ENCODE measurements around the gene CATSPERB.
"Not testable (repeated sequence)": the region's sequence is repeated elsewhere in the genome, so short reads cannot be mapped to it uniquely, and the experiment has no call there.

Gene CATSPERB

GRCh38 chr14:91667101-91667500 lies 64.8 kb downstream of the CATSPERB start:
- DNase-seq, result not testable (repeated sequence)

DNA sequence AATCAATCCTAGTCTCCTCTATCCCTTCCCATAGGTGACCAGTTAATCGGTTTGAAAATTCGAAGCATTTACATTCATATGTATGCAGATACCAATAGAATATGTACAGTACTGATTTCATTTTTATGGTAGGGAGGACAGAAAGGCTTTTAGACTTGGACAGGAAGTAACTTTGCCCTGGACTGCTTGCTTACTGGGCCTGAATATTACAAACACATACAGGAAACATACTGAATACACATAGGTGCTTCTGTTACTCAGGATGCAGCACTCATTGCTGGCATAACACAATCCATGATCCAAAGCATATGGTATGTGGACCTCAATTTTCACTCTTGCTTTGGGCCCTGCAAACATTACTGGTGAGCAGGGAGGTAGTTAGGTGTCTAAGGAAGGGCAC lies 71.1 kb downstream of the CATSPERB start:
- DNase-seq, result no peak

GRCh38 chr14:91654836-91655235 lies 77.0 kb downstream of the CATSPERB start:
- no peak for DNase-seq

DNA sequence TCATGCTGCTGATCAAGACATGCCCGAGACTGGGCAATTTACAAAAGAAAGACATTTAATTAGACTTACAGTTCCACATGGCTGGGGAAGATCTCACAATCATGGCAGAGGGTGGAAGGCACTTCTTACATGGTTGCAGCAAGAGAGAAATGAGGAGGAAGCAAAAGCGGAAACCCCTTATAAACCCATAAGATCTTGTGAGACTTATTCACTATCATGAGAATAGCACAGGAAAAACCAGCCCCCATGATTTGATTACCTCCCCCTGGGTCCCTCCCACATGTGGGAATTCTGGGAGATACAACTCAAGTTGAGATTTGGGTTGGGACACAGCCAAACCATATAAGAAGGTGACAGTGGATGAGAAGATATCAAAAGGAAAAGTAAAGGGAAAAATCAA lies 78.4 kb downstream of the CATSPERB start:
- no peak for DNase-seq

DNA sequence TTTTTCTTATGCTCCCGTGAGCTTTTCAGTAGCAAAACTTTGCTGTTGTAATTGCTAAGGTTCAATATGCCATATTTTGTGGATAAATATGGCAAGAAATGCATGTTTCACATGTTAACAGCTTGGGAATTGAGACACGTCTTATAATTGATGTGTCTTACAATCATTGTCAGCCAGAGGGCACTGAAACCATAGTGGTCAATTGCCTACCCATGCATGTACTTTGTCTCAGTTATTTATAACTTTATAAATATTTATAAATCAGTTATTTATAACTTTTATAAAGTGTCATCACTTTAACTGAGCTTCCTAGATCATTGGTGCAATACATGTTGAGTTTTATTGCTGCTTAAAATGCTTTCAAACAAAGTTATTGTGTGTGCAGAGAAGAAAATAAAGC lies 82.0 kb downstream of the CATSPERB start:
- DNase-seq, result peak; percentile 26

DNA sequence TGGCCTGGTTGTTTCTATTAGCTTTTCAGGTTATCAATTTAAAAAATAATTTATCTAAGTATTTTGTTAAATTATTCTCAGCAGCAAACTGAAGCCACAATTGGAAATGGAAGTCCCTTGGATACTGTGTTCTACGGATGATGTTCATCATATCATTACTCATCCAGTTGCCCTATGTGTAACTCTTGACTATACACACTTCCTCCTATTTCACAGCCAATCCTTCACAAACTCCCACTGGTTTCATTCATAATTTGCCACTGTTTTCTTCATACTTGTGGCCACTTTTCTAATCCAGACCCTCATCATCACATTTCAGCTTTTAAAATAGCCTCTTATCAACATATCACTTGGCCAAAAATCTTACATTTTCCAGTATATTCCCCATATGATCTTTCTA lies 84.0 kb downstream of the CATSPERB start:
- no peak for DNase-seq

- DNase-seq, result no peak
These were observed 95.3 kb downstream of the CATSPERB start for GRCh38 chr14:91636604-91637003.

DNA sequence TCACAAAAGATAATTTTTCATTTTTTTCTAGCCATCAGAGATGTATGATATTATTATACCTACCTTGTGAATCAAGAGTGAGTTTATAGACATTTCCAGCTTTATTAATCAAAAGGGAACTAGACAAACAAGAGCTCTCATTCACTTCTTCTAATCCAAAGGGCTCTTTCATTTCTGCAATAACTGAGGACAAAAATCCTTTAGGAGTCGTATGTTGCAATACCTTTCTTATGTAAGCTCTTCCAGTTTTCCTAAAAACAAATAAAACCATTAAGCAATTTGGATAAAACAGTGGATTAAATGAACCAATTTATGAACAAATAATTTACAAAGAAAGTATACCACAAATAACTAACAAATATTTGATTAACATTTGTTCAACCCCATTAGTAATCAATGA lies 107.1 kb downstream of the CATSPERB start:
- DNase-seq, result no peak

GRCh38 chr14:91614187-91614586 lies 117.7 kb downstream of the CATSPERB start:
- no peak for DNase-seq

GRCh38 chr14:91613459-91614112 lies 118.3 kb downstream of the CATSPERB start:
- no peak for DNase-seq

GRCh38 chr14:91611528-91611927 lies 120.4 kb downstream of the CATSPERB start:
- DNase-seq, result no peak

DNA sequence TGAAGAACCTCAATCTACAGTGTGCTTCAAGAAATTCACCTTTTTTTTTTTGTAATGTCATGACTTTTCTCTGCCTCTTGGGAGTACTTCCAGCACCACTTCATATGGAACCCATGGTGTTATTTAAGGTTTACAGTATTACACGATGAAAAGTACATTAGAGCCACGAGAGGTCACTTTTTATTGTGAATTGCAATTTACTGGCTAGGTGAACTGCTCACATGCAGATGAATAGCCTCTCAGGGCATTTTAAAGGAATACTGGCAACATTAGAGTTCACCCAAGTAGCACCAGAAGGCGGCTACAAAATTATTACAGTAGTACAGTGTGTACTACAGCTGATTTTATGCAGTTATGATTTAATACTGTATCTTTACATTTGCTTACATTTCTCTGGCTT lies 122.7 kb downstream of the CATSPERB start:
- DNase-seq, result no peak

- DNase-seq, result no peak
These were observed 124.4 kb downstream of the CATSPERB start for GRCh38 chr14:91607322-91608047.

DNA sequence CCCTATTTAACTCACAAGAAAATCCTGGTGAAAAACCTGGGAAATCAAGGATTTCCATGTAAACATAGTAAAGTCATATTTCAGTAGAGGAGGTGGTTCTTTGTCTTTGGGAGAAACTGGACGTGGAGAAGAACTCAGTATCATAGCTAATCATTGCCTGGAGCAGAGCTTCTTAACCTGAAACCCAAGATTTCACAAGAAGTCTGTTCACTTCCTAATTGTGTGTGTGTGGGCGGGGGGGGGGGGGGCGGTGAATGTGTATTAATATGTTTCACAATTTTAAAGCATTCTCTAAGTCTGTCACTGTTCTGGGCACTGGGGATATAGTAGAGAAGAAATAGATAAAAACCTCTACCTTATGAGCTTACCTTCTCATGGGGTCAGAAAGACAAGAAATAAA lies 125.0 kb downstream of the CATSPERB start:
- DNase-seq, result no peak

DNA sequence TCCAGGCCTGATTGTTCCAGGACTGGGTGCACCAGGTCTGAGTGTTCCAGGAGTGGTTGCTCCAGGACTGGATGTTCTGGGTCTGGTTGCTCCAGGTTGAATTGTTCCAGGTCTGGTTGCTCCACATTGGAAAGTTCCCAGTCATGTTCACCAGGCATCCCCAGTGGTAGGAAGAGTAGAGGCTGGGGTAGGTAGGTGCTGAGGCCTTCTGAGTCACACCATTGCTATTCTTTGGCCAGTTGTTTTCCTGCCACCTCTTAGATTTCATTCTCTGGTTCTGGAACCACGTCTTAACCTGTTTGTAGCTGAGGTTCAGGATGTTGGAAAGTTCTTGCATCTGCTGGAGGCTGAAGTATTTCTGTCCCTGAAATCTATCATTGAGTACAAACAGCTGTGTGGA lies 127.3 kb downstream of the CATSPERB start:
- DNase-seq, result not testable (repeated sequence)

- no peak for DNase-seq
These were observed 131.9 kb downstream of the CATSPERB start for GRCh38 chr14:91599994-91600393.

GRCh38 chr14:91595736-91596135 lies 136.2 kb downstream of the CATSPERB start:
- no peak for DNase-seq

DNA sequence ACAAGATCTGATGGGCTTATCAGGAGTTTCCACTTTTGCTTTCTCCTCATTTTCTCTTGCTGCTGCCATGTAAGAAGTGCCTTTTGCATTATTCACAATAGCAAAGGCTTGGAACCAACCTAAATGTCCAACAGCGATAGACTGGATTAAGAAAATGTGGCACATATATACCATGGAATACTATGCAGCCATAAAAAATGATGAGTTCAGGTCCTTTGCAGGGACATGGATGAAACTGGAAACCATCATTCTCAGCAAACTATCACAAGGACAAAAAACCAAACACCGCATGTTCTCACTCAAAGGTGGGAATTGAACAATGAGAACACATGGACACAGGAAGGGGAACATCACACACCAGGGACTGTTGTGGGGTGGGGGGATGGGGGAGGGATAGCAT lies 137.9 kb downstream of the CATSPERB start:
- not testable (repeated sequence) for DNase-seq

DNA sequence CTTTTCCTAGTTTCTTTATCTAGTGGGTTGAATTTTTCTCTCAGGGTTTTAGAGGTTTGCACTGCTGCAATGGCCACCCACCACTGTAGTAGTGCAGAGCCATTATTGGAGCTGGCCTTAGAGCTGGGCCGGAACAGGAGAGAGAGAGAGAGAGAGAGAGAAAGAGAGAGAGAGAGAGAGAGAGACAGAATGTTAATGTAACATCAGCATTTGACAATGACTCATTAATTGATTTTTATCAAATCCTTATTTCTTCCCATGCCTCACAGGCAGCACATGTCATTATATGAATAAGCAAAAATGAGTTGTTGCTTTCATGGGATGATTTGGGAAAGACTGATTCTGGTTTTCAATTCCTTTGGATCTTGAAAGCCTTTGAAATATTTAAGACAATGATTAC lies 145.5 kb downstream of the CATSPERB start:
- DNase-seq, result no peak

- DNase-seq, result no peak
These were observed 146.0 kb downstream of the CATSPERB start for GRCh38 chr14:91585856-91586255.

- no peak for DNase-seq
These were observed 149.1 kb downstream of the CATSPERB start for GRCh38 chr14:91582761-91583160.

GRCh38 chr14:91580876-91581577 lies 150.9 kb downstream of the CATSPERB start:
- no peak for DNase-seq

- no peak for DNase-seq
These were observed 154.2 kb downstream of the CATSPERB start for GRCh38 chr14:91577632-91578233.
